H1 (cell line): Measurements from ENCODE around the gene CBFA2T2.

Experiments
- BACH1 ChIP-seq: IDR thresholded peaks from 2 replicates; pipeline ENCODE4 v1.6.1; 2012; ENCODE audit warnings: low read length, improper control_type of control experiment
- BCL11A ChIP-seq, 2 experiments: IDR thresholded peaks; one replicate each; pipeline ENCODE4 v1.6.1; 2011; ENCODE audit warnings: low read depth in 2 of 2, low read length in 2 of 2, mild to moderate bottlenecking in 2 of 2
- CEBPB ChIP-seq: IDR thresholded peaks from 2 replicates; pipeline ENCODE4 v1.6.1; 2012; ENCODE audit warnings: low read depth, low read length
- CTCF ChIP-seq, 3 experiments: IDR thresholded peaks; 1 replicate in 2 of 3; 2 replicates in 1 of 3; pipeline versions ENCODE4 v1.5.1 to v1.6.1; 2011; ENCODE audit warnings: low read length in 3 of 3, mild to moderate bottlenecking in 3 of 3, inconsistent platforms in 2 of 3, low read depth in 1 of 3, moderate library complexity in 1 of 3; ENCODE audit not compliant: insufficient read depth in 1 of 3; ENCODE audit errors: control extremely low read depth in 1 of 3
- KDM4A ChIP-seq: IDR thresholded peaks from one replicate; pipeline ENCODE4 v1.7.1; 2012; ENCODE audit warnings: low read depth, mild to moderate bottlenecking, moderate library complexity, low read length, inconsistent platforms; ENCODE audit not compliant: severe bottlenecking
- MAX ChIP-seq: IDR thresholded peaks from 2 replicates; pipeline ENCODE4 v1.6.1; 2012; ENCODE audit warnings: inconsistent platforms
- POLR2AphosphoS5 ChIP-seq: IDR thresholded peaks from 2 replicates; pipeline ENCODE4 v1.6.1; 2011; ENCODE audit warnings: low read depth, low read length
- SP4 ChIP-seq: IDR thresholded peaks from 2 replicates; pipeline ENCODE4 v1.6.1; 2012; ENCODE audit warnings: low read length, inconsistent platforms
- SUZ12 ChIP-seq: fragments of 200-600 bp; sonication (generic); IDR thresholded peaks from 2 replicates; pipeline ENCODE4 v1.6.1; 2012; ENCODE audit warnings: mild to moderate bottlenecking, inconsistent platforms, low read length, moderate library complexity, mixed read lengths

- TF ChIP-seq SP4 (no peak), BCL11A (IDR thresholded peaks at IDR 0.05; ENCODE audit: low read depth in 2 of 2, low read length in 2 of 2) (no peak), BACH1 (no peak), KDM4A (no peak), SUZ12 (no peak), CEBPB (no peak), CTCF (IDR thresholded peaks at IDR 0.05; ENCODE audit: control extremely low read depth in 1 of 3, insufficient read depth in 1 of 3, low read depth in 1 of 3, low read length in 3 of 3) (no peak), MAX (no peak), POLR2AphosphoS5 (no peak)
Measured at GRCh38 chr20:33516882-33517281, 27.0 kb downstream of the CBFA2T2 start.
